Activated CD4-positive, CD25-positive, alpha-beta regulatory T cell (primary cell): Measurements from ENCODE around the gene EFNA5.
"Not testable (repeated sequence)": the region's sequence is repeated elsewhere in the genome, so short reads cannot be mapped to it uniquely, and the experiment has no call there.

Experiments used
- DNase-seq, 4 experiments: peaks; one replicate each; lab custom pipeline; 2025; lab: John Stamatoyannopoulos, UW

The EFNA5 gene

GRCh38 chr5:107517185-107518033, 153.3 kb downstream of the EFNA5 start:
- DNase-seq, result no peak

GRCh38 chr5:107516452-107517184, 154.1 kb downstream of the EFNA5 start:
- DNase-seq, result no peak

GRCh38 chr5:107515521-107516080, 155.1 kb downstream of the EFNA5 start:
- no peak for DNase-seq

GRCh38 chr5:107514305-107514704, 156.4 kb downstream of the EFNA5 start:
- DNase-seq, result no peak

- DNase-seq, result no peak
These were observed 157.2 kb downstream of the EFNA5 start for GRCh38 chr5:107513337-107514085.

- DNase-seq, result no peak
These were observed 158.7 kb downstream of the EFNA5 start for GRCh38 chr5:107512029-107512428.

- DNase-seq, result no peak
These were observed 160.6 kb downstream of the EFNA5 start for GRCh38 chr5:107510125-107510524.

GRCh38 chr5:107508097-107508496, 162.6 kb downstream of the EFNA5 start:
- DNase-seq, result no peak

- DNase-seq, result no peak
These were observed 164.8 kb downstream of the EFNA5 start for GRCh38 chr5:107505763-107506534.

- no peak for DNase-seq
These were observed 166.3 kb downstream of the EFNA5 start for GRCh38 chr5:107504424-107504823.

GRCh38 chr5:107502676-107503060, 168.1 kb downstream of the EFNA5 start:
- DNase-seq, result no peak

GRCh38 chr5:107501965-107502675, 168.6 kb downstream of the EFNA5 start:
- no peak for DNase-seq

- no peak for DNase-seq
These were observed 169.9 kb downstream of the EFNA5 start for GRCh38 chr5:107500840-107501239.

- no peak for DNase-seq
These were observed 170.4 kb downstream of the EFNA5 start for GRCh38 chr5:107500347-107500746.

GRCh38 chr5:107499776-107500175, 171.0 kb downstream of the EFNA5 start:
- DNase-seq, result no peak

- no peak for DNase-seq
These were observed 171.5 kb downstream of the EFNA5 start for GRCh38 chr5:107499237-107499636.

GRCh38 chr5:107496466-107496865, 174.3 kb downstream of the EFNA5 start:
- DNase-seq, result no peak

GRCh38 chr5:107494129-107494528, 176.6 kb downstream of the EFNA5 start:
- not testable (repeated sequence) for DNase-seq

- DNase-seq, result no peak
These were observed 183.6 kb downstream of the EFNA5 start for GRCh38 chr5:107487056-107487542.

- DNase-seq, result no peak
These were observed 184.2 kb downstream of the EFNA5 start for GRCh38 chr5:107486489-107486888.

GRCh38 chr5:107485184-107485583, 185.6 kb downstream of the EFNA5 start:
- no peak for DNase-seq
